DND-41 (cell line): ENCODE data around the gene VPS4A.

Source experiments
- CTCF ChIP-seq: IDR thresholded peaks from 2 replicates; pipeline ENCODE4 v1.5.1; 2012; ENCODE audit warnings: borderline replicate concordance, low read length, moderate library complexity, mild to moderate bottlenecking; ENCODE audit not compliant: poor library complexity, severe bottlenecking; ENCODE audit errors: extremely low read depth
- EZH2 ChIP-seq: IDR thresholded peaks from 3 replicates; pipeline ENCODE4 v1.6.1; 2012; ENCODE audit warnings: borderline replicate concordance, low read depth, mild to moderate bottlenecking, moderate library complexity, low read length, inconsistent platforms; ENCODE audit not compliant: severe bottlenecking

DNA sequence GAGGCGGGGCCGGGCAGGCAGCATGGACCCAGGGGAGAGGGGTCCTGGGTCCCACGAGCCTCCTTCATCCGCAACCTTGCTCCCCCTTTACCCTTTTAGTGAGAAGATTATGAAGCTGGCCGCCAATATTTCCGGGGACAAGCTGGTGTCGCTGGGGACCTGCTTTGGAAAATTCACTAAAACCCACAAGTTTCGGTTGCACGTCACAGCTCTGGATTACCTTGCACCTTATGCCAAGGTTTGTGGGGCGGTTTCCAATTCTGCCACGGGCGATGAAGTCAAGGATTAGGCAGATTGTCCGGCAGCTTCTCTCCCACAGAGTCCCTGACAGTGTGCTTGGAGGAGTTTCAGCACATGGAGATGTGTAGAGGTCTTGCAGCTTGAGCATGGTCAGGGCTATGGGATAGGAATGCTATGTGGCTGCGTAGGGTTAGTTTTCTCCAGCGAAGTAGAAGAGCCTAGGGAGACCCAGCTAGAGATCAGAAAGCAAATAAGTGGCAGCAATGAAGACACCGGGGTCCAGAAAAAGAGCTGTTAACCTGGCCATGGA, 29.0 kb downstream of the VPS4A start:
- no peak for TF ChIP-seq CTCF
- TF ChIP-seq EZH2, result no peak
